Stimulated activated CD4-positive, alpha-beta T cell treated with anti-CD3 and anti-CD28 coated beads, Interleukin-15, amount 100 ng/mL, for 48 hours (primary cell): ENCODE data around the gene RBM15B.

ENCODE experiments used
- DNase-seq, 2 donors: peaks; one replicate each; pipeline ENCODE4 v3.0.0-alpha.2; 2020; ENCODE audit warnings: low read depth in 2 of 2

Gene RBM15B

DNA sequence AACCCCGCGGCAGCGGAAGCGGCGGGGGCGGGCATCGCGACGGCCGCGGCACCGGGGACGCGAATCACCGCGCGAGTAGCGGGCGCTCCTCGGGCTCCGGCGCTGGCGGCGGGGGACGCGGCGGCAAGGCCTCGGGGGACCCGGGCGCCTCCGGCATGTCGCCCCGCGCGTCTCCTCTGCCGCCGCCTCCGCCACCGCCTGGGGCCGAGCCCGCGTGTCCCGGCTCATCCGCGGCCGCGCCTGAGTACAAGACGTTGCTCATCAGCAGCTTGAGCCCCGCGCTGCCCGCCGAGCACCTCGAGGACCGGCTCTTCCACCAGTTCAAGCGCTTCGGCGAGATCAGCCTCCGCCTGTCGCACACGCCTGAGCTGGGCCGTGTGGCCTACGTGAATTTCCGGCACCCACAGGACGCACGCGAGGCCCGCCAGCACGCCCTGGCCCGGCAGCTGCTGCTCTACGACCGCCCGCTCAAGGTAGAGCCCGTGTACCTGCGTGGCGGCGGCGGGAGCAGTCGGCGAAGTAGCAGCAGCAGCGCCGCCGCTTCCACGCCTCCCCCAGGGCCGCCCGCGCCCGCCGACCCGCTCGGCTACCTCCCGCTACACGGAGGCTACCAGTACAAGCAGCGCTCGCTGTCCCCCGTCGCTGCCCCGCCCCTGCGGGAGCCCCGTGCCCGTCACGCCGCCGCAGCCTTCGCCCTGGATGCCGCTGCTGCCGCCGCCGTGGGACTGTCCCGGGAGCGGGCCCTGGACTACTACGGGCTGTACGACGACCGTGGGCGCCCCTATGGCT is 675 bp downstream of the RBM15B start:
- DNase-seq, result no peak

DNA sequence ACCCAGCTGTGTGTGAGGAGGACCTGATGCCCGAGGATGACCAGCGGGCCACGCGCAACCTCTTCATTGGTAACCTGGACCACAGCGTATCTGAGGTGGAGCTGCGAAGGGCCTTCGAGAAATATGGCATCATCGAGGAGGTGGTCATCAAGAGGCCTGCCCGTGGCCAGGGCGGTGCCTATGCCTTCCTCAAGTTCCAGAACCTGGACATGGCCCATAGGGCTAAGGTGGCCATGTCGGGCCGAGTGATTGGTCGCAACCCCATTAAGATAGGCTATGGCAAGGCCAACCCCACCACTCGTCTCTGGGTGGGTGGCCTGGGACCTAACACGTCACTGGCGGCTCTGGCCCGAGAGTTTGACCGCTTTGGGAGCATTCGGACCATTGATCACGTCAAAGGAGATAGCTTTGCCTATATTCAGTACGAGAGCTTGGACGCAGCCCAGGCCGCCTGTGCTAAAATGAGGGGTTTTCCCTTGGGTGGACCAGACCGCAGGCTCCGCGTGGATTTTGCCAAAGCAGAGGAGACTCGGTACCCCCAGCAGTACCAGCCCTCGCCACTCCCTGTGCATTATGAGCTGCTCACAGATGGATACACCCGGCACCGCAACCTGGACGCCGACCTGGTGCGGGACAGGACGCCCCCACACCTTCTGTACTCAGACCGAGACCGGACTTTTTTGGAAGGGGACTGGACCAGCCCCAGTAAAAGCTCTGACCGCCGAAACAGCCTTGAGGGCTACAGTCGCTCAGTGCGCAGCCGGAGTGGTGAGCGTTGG is 1.5 kb downstream of the RBM15B start:
- DNase-seq, result no peak

DNA sequence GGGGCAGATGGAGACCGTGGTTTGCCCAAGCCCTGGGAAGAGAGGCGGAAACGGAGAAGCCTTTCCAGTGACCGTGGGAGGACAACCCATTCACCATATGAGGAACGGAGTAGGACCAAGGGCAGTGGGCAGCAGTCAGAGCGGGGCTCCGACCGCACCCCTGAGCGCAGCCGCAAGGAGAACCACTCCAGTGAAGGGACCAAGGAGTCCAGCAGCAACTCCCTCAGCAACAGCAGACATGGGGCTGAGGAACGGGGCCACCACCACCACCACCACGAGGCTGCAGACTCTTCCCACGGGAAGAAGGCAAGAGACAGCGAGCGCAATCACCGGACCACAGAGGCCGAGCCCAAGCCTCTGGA is 2.0 kb downstream of the RBM15B start:
- no peak for DNase-seq

DNA sequence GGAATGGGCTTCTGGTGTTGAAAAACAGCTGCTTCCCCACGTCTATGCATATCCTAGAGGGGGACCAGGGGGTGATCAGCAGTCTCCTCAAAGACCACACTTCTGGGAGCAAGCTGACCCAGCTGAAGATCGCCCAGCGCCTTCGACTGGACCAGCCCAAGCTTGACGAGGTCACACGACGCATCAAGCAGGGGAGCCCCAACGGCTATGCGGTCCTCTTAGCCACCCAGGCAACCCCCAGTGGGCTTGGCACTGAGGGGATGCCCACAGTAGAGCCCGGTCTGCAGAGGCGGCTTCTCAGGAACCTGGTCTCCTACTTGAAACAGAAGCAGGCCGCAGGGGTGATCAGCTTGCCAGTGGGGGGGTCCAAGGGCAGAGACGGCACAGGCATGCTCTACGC is 2.5 kb downstream of the RBM15B start:
- DNase-seq, result no peak

DNA sequence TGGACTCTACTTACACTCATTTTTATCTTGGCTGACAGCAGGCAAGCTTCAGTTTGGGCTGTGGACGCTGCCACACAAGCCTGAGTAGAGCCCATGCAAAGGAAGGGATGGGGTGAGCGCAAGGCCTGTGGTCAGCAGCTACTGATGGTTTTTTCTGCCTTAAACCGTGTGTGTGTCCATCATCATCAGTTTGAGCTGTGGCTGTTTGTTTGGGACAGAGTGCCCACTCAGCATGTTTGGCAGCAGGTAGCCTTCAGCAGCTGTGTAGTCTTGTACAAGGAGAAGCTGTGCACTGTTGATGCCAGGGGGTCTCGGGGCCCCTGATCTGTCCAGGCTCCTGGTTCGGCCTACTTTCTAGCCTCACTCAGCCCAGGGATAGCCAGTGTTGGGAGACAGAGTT is 3.5 kb downstream of the RBM15B start:
- no peak for DNase-seq

DNA sequence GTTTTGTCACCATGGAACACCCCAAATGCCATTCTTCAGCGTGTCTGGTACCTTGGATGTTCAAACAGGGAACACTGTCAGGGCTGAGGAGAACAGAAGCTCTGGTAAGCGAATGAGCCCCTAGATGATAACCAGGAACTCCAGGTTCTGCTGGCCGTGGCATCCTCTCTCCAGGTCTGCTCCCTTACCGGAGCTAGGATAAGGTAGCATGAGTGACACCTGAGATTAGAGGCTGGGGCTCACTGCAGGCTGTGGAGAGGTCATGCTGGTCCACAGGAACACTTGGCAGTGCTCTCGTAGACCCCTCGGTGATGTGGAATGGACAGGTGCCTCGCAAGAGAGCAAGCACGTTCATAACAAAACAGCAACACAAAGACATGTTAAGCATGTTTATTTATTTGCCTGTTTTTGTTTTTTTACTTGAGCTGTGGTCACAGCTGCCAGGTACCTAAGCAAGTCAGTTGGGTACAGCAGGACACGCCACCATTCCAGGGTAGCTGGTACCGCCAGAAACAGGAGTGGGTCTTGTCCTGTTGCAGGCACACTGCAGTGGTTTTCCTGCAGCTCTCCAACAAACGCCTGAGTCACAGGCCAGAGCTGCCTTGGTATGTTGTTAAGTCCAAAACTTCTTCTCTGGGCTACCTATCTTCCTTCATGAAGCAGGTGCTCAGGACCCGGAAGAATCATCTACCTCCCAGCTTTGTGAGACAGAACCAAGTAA is 4.6 kb downstream of the RBM15B start:
- no peak for DNase-seq

DNA sequence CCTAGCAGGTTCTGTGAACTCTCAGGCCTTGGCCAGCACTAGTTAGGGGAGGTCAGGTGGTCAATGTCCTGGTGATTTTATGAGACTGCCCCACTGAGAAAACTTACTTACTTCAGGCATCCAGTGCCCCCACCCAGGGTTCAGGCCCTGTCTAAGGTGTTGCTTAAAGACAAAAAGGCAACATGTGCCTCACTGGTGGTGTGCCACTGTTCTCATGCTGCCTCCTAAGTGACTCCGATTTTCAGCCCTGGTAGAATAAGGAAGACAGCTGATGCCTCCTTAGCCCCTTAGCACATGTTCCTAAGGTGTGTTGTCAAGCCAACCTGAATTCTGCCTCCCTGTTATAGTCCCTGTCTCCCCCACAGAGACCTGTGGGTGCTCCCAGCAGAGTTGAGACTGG is 5.3 kb downstream of the RBM15B start:
- DNase-seq, result no peak

DNA sequence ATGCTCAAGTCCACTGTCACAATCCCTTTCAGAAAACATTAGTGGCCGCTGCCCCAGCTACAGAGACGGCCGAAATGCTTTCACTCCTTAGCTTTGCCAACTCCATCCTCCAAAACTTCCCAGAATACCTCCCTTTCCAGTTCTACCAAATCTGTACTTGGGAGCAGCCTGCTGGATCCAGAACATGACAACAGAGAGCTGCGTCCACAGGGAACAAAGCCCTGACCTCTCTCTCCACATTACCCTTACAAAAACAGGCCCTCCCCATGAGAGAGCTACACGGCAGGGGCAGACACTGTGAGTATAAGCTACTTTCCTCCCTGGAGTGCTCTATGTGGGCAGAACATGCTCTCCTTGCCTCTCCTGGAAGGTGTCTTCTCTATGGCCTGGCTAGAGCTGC is 6.3 kb downstream of the RBM15B start:
- no peak for DNase-seq

DNA sequence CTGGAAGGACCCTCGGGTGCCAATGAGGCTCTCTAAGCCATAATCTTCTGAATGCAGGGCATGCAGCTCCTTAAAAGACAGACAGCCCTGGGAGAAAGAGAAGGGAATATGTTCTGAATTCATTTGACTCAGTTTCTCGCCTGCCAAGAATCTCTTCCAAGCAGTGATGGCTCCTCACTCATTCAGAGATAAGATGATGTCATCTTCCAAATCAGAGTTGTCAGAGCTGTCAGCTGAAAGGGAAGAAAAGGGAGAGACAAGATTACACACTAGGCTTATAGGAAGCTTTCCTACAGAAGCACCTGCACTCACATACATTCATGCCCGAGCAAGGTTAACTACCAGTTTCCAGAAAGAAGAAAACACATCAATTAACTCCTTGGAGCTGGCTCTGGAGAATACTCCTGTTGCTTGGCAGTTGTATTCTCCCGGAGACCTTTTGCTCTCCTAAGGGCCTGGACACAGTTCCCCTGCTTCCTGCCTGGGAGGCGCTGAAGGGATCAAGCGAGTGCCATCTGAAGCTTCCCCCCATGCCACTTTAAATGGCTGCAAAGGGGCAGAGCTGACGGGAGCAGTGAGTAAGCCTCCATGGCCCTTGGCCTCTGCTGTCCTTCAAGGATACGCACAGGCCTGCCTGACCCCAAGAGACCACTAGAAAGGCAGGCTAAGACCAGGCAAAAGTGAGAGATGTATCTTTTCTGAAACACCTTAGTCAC is 7.7 kb downstream of the RBM15B start:
- DNase-seq, result no peak

DNA sequence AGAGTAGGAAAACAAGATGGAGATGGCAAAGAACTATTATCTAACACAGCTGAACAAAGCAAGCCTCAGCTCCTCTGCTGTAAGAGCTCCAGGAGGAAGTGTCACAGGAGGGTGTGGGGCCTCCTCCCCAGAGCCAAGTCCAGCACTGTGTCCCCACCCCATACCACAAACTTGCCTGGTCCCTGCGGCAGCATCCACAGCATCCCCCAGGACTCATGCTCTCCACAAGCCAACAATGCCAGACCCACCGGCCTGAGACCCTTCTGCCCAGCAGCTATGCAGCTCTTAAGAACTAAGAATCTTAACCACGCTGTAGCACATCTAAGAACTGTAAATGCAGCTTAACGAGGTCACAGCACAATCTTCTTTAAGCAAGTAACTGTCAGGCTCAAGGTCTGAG is 9.1 kb downstream of the RBM15B start:
- no peak for DNase-seq

DNA sequence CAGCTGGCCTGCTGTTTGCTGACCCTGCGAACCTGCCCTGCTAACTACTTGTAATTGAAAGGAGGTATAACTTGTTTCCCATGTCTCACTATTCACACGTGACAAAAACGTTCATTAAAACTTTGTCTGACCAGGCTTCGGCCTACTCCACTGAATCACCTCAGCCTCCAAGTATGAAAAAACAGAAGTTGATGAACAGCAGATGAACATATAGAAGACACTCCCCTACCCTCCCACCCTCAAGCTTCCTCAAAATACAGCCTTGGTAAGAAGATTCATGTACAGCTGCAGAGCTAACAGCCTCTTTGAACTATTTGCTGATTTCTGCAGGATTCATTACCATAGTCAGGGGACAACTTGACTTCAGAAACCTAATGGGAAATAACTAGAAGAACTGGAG is 10.7 kb downstream of the RBM15B start:
- no peak for DNase-seq

DNA sequence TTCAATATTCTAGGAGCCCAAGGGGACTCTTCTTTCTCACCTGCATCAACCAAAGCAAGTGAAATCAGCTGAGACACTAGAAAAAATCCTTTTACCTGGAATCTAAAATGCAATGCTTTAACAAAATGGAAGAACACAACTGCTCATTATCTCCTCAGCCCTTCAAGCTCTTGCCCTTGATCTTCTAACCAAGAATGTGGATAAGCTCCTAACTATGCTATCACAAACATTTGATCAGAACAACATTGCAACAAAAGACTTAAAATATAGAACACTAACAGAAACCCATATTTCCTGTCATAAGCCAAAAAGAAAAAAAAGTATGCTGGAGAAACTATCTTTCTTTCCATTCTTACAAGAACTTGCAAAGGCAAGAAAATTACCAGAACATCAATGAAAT is 12.6 kb downstream of the RBM15B start:
- no peak for DNase-seq

DNA sequence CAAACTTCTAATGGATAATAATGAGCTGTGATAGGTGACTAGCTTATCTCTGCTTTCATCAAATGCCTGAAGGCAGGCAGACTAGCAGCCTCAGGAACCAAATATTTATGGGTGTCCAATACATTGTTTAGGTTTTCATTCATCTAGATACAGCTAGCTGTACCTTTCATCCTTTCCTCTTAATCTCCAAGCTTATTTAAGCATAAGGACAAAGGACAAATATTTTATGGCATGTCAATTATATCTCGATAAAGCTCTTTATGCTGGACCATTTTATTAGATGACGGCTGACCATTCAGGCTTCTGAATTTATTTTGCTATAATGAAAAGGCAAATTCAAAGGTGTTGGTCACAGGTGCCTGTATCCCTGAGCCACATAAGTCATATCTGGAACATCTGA is 16.9 kb downstream of the RBM15B start:
- no peak for DNase-seq

DNA sequence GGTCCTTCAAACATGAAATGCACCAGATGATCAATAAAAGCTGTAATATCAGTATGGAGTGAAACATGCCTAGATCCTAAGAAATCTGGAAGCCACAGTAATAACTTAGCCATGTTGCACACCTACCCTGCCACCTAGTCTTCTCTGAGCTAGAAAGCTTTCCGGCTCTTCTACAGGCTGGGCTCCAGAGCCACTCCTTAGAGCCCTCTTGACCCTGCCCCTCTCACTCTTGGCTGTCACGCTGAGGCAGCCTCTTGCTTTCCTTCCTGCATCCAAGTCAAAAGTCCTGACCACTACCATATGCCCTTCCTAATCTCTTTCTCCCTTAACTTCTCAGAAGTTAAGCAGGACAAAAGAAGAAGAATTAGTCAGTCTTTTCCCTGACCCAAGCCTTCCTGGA is 17.7 kb downstream of the RBM15B start:
- DNase-seq, result no peak

DNA sequence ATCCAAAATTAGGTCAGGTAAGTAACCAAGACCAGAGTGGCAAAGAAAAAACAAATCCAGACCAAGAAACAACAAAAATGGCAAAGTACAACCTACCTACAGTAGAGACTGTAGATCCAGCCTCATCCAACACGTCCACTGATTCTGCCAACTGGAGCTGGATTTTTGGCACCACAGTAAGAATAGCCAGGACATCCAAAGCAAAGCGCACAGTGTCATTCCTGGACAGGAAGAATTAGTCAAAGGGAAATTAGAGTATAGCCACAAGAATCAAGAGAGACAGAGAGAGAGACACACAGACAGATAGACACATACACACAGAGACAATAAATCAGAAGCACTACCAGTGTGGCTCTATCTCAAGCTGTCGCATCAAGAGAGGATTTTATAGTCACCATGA is 31.1 kb downstream of the RBM15B start:
- no peak for DNase-seq

DNA sequence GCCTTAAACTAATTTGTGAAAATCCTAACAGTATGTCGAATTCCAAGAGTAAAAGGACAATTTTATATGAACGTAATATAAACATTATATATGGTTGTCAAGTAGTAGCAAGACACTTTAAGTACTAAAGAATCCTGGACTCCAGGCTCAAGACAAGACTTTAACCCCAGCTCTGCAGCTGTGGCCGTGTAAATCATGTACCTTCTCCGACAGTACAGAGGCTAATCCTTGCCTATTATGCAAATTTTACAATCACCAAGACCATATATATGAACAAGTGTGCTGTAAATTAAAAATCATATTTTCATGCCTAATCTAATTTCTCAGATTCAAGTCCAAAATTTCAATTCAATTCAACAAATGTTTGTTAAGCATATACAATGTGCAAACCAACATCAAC is 35.8 kb downstream of the RBM15B start:
- DNase-seq, result no peak

DNA sequence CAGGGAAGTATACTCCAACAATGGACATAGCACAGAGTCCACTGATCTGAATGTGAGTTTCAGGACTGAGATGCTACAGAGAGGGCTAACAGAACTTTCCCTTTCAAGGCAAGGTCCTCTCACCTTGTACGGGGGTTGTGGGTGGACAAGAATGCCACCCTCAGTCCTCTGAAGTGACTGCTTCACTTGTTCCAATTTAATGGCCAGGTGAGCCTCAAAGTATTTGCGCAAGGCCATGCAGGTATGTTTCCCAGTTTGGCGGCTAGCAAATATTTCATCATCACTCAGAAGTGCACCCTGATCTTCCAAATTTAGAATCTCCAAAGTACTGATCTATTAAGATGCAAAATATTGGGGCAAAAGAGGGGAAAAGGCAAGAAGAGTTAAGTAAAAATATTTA is 38.1 kb downstream of the RBM15B start:
- DNase-seq, result no peak

DNA sequence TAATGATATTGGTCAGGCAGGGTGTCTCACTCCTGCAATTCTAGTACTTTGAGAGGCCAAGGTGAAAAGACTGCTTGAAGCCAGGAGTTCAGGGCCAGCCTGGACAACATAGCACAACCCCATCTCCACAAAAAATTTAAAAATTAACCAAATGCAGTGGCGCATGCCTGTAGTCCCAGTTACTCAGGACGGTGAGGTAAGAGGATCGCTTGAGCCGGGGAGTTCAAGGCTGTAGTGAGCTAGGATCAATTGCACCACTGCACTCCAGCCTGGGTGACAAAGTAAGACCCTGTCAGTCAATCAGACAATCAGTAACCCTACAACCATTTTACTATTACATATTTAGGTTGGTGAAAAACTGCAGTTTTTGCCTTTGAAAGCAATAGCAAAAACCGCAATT is 43.0 kb downstream of the RBM15B start:
- no peak for DNase-seq

DNA sequence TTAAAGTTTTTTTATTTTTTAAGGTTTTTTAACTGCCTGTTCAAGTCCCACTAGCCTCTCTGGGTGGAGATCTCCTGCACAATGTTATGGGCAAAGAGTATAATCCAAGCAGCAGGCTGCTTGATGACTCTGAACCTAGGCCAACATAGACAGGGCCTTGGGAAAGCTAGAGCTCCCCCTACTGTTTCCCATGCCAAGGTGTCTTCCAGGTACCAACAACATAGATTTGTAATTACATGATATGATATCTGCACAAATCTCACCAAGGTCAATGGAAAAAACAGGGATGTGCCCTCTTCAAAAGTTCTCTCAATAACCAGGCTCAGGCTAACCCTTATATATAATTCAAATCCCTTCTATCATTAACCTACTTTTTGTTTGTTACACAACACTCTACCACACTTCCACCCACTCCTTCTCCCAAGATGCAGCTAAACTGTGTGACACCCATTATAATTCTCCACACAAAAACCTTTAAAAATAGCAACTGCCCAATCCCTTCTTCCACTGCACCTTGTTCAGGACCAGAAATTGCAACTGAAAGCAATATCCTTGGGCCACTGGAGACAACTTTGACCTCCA is 43.8 kb downstream of the RBM15B start:
- DNase-seq, result peak in 1 of 2 donors; percentile 24

DNA sequence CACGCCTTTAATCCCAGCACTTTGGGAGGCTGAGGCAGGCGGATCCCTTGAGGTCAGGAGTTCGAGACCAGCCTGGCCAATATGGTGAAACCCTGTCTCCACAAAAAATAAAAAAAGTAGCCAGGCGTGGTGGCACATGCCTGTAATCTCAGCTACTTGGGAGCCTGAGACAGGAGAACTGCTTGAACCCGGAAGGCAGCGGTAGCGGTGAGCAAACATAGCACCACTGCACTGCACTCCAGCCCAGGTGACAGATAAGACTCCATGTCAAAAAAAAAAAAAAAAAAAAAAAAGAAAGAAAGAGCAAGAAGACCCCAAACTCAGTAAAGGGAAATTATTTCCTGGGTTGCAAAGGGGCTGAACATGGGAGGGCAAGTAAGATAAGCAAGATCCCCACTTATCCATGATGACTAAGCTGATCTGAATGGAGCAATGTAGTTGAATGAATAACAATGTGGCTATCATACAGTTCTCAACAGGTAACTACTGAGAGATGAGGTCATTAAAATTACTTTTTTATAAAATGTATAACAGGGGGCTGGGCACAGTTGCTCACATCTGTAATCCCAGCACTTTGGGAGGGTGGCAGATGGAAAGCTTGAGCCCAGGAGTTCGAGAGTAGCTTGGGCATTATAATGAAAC is 46.0 kb downstream of the RBM15B start:
- DNase-seq, result no peak

DNA sequence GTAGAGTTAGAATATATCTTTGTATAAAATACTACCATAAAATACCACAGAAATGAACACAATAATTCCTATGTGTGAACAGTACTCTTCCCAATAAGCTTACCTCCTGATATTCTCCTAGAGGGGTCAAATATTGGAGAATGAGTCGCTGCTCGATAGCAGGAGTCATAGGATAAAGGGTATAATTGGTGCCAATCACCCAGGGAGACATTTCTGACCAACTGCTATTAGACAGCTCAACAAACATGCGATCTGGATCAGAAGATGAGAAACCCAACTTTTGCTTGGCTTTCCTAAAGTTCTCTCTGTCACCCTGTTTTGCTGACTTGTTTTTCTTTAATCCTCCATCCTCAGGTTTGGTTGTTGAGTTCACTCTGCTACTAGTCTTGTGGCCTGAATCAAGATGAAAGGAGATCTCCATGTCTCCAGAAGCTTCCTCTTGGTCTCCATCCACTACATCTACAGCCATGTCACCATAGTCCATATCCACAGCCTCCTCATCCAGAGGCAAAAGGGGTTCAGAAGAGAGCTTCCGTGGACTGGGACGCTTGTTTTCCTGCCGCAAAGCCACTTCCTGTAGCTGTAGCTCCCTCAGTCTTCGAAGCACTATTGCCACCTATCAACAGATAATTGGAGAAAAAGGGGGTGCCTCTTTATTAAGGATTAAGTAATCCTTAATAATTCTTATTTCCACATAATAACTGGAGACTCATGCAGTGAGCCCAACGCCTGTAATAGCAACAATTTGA is 50.4 kb downstream of the RBM15B start:
- DNase-seq, result no peak
